ENCODE results near the gene KLHL12. TPM values are rescaled to one million over a fixed set of nuclear protein-coding genes. Genes with fewer than 3 reads are reported as not detected.

KLHL12 gene
- total and polyA plus RNA-seq, 2 donors (not counting 3 experiments of a cell fraction or from before 2014, with no cell fraction given): 22.8 to 23.0 TPM

DNA sequence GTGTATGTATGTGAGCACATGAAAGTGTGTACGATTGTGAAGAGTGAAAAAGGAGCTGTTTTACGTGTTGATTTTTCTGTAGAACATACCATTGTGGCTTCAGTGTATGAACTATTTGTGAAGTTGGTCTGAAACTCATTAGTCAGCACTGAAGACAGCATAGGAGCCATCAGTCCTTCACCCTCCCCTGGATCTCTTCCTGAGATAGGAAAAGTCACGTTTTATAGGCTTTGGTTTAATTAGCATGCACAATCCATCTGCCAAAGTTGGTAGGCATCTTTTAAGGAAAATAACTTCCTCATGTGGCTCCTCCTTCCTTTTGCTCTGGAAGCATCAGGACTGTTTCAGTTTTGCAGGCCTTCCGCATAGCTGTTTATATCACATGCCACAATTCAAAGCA lies 36.6 kb downstream of the KLHL12 start:
- H3K9me1 ChIP-seq (replicated peaks; ENCODE audit: control insufficient read depth, extremely low read depth, insufficient read depth, low read length): no peaks in the 10 kb centered on the region
- H3K79me2 ChIP-seq (ENCODE audit: control insufficient read depth, insufficient read depth, low read length): peaks cover 9% of the 10 kb centered on the region
- H3K27me3 ChIP-seq (ENCODE audit: control insufficient read depth in 2 of 2, insufficient read depth in 2 of 2, low read length in 2 of 2): no peaks in the 10 kb centered on the region
- H3K9ac ChIP-seq (replicated peaks; ENCODE audit: extremely low read depth, insufficient read depth, low read length): no peak overlapping the region
- no peaks in the 10 kb centered on the region for H4K20me1 ChIP-seq (replicated peaks; ENCODE audit: control insufficient read depth, extremely low read depth, insufficient read depth, low read length)
- ChIA-PET CTCF (interaction anchor here (0.9 kb wide), 1 partner anchor 15 kb away, joined by 3 read pairs; no protein-coding TSS in a partner anchor), POLR2A (no interaction called here)
- no peak for FAIRE-seq
- intact Hi-C loops (cut with micrococcal nuclease): no loop called here
- dilution Hi-C loops (cut with MboI; ENCODE audit: extremely low pct_ligation_motif_present, low sequenced_read_pairs): no loop called here
- TF ChIP-seq POLR2A (IDR thresholded peaks at IDR 0.05; ENCODE audit: low read depth, low read length) (no peak), POLR2AphosphoS5 (IDR thresholded peaks at IDR 0.05; ENCODE audit: insufficient read depth, low read depth, low read length) (no peak), JUN (IDR thresholded peaks at IDR 0.05; ENCODE audit: borderline replicate concordance, insufficient read depth, insufficient read length, low read depth) (no peak), FOS (IDR thresholded peaks at IDR 0.05; ENCODE audit: borderline replicate concordance, insufficient read depth, low read length) (no peak), GATA2 (IDR thresholded peaks at IDR 0.05; ENCODE audit: insufficient read depth, insufficient read length, low read depth, low read length) (no peak), MYC (IDR thresholded peaks at IDR 0.05; ENCODE audit: low read depth, low read length) (no peak), EZH2 (IDR thresholded peaks at IDR 0.05; ENCODE audit: borderline replicate concordance, low read depth, low read length, severe bottlenecking) (no peak)
- TF ChIP-seq, protein P1, sequence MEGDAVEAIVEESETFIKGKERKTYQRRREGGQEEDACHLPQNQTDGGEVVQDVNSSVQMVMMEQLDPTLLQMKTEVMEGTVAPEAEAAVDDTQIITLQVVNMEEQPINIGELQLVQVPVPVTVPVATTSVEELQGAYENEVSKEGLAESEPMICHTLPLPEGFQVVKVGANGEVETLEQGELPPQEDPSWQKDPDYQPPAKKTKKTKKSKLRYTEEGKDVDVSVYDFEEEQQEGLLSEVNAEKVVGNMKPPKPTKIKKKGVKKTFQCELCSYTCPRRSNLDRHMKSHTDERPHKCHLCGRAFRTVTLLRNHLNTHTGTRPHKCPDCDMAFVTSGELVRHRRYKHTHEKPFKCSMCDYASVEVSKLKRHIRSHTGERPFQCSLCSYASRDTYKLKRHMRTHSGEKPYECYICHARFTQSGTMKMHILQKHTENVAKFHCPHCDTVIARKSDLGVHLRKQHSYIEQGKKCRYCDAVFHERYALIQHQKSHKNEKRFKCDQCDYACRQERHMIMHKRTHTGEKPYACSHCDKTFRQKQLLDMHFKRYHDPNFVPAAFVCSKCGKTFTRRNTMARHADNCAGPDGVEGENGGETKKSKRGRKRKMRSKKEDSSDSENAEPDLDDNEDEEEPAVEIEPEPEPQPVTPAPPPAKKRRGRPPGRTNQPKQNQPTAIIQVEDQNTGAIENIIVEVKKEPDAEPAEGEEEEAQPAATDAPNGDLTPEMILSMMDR (IDR thresholded peaks at IDR 0.05; ENCODE audit: extremely low read depth in 1 of 2, insufficient read depth in 1 of 2, low read depth in 1 of 2, low read length in 2 of 2): no peak
- TF ChIP-seq, protein P2, sequence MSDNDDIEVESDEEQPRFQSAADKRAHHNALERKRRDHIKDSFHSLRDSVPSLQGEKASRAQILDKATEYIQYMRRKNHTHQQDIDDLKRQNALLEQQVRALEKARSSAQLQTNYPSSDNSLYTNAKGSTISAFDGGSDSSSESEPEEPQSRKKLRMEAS (IDR thresholded peaks at IDR 0.05; ENCODE audit: insufficient read depth, insufficient read length): no peak
- no peak overlapping the region for H3K4me3 ChIP-seq (replicated peaks in 1 of 3; ENCODE audit: insufficient read depth in 1 of 3, low read depth in 1 of 3, low read length in 3 of 3)
- peaks cover 3 to 9% of the 10 kb centered on the region in 2 experiments for H3K36me3 ChIP-seq (ENCODE audit: control insufficient read depth in 2 of 2, extremely low read depth in 1 of 2, insufficient read depth in 2 of 2, low read length in 2 of 2)
- no peak overlapping the region for H2AFZ ChIP-seq (ENCODE audit: low read depth, low read length)
- no TSS peak for BruUV-seq (replicated peaks)
- no peak overlapping the region for H3K4me2 ChIP-seq (ENCODE audit: insufficient read depth, low read length)
- H3K27ac ChIP-seq (ENCODE audit: insufficient read depth, low read depth, low read length): no peak overlapping the region
- no peak for DNase-seq (ENCODE audit: low read depth, low spot score)
- H3K9me3 ChIP-seq (replicated peaks; ENCODE audit: control insufficient read depth, insufficient read depth, low read length): no peaks in the 10 kb centered on the region
- H3K4me1 ChIP-seq (ENCODE audit: control insufficient read depth, extremely low read depth, insufficient read depth, low read length): peaks cover 10% of the 10 kb centered on the region

Data from endothelial cell of umbilical vein (primary cell).